ENCODE results near the gene C1orf105.

GRCh38 chr1:172450524-172450885 is 30.0 kb downstream of the C1orf105 start:
- no peak for TF ChIP-seq CTCF (IDR thresholded peaks at IDR 0.05)
- no peak for TF ChIP-seq POLR2A (IDR thresholded peaks at IDR 0.05)
